ENCODE data around the gene PIK3R6. TPM values are rescaled to one million over a fixed set of nuclear protein-coding genes. Genes with fewer than 3 reads are reported as not detected.

PIK3R6 gene
- total and polyA plus RNA-seq, 2 experiments from 2014 or later: 0.11 to 0.24 TPM

DNA sequence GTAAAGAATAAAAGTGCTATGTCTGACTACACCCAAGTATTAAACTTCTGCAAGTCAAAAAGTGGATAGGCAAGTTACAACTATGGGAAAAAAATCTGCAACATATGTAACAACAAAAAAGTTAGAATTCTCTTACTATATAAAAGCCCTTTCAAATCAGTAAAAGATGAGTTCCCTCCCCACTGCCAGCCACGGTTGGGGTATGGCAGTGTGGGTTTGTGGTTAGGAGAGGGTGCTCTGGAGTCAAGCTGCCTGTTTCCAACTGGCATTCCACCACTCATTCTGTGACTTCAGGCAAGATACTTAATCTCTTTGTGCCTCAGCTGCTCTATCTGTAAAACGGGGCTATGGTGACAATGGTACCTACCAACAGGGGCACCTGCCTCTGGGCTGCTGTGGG is 41.7 kb downstream of the PIK3R6 start (continued):
- TF ChIP-seq REST (IDR thresholded peaks at IDR 0.05; ENCODE audit: unreplicated experiment): no peak
- TF ChIP-seq, protein P1, sequence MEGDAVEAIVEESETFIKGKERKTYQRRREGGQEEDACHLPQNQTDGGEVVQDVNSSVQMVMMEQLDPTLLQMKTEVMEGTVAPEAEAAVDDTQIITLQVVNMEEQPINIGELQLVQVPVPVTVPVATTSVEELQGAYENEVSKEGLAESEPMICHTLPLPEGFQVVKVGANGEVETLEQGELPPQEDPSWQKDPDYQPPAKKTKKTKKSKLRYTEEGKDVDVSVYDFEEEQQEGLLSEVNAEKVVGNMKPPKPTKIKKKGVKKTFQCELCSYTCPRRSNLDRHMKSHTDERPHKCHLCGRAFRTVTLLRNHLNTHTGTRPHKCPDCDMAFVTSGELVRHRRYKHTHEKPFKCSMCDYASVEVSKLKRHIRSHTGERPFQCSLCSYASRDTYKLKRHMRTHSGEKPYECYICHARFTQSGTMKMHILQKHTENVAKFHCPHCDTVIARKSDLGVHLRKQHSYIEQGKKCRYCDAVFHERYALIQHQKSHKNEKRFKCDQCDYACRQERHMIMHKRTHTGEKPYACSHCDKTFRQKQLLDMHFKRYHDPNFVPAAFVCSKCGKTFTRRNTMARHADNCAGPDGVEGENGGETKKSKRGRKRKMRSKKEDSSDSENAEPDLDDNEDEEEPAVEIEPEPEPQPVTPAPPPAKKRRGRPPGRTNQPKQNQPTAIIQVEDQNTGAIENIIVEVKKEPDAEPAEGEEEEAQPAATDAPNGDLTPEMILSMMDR (conservative IDR thresholded peaks at IDR 0.05; ENCODE audit: low read depth in 2 of 2): no peak

DNA sequence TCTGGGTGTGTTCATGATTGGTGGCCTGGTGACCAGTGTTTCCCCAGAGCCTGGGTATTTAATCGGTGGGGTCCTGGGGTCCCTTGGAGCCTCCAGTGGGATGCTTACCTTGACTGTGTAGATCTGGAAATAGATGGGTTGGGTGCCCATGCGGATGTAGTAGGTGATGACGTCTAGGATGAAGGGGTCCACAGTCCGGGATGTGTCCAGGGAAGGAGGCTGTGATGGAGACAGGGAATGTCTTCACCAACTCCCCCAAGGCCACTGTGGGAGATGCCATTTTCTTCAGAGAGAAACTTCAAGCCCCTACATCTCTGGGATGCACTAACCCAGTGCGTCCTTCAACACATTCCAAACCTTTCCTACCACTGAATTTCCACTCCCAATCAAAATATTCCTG is 44.2 kb downstream of the PIK3R6 start:
- Histone ChIP-seq H3K4me1 (ENCODE audit: insufficient read depth) (no peaks in the 10 kb centered on the region), H3K4me3 (no peak overlapping the region), H4K20me1 (replicated peaks; ENCODE audit: insufficient read depth) (no peaks in the 10 kb centered on the region), H3K36me3 (ENCODE audit: insufficient read depth) (no peaks in the 10 kb centered on the region), H3K79me2 (replicated peaks; ENCODE audit: insufficient read depth) (no peaks in the 10 kb centered on the region), H3K27me3 (ENCODE audit: insufficient read depth) (no peaks in the 10 kb centered on the region), H2AFZ (no peak overlapping the region), H3K4me2 (no peak overlapping the region), H3F3A (replicated peaks; ENCODE audit: low read depth) (no peaks in the 10 kb centered on the region), H3K9me2 (ENCODE audit: insufficient read depth) (no peaks in the 10 kb centered on the region), H3K27ac (ENCODE audit: low read depth) (no peak overlapping the region)
- Mint-ChIP-seq H3K9me3 (peaks cover 7% of the 10 kb centered on the region; the same call in 1 of the 3 replicates), H3K27me3 (ENCODE audit: insufficient read depth, low read depth, poor library complexity) (peaks cover 3% of the 10 kb centered on the region), H3K4me1 (peaks cover 11% of the 10 kb centered on the region), H3K27ac (no peak overlapping the region), H3K4me3 (no peak overlapping the region), H3K36me3 (ENCODE audit: low read depth) (no peaks in the 10 kb centered on the region)
- DNase-seq (ENCODE audit: low spot score) (no peak), ATAC-seq (no peak)
- no peak for TF ChIP-seq REST (IDR thresholded peaks at IDR 0.05; ENCODE audit: unreplicated experiment)
- TF ChIP-seq, protein P1 (conservative IDR thresholded peaks at IDR 0.05; ENCODE audit: low read depth in 2 of 2): no peak
